Mesothelial cell of epicardium (in vitro differentiated cells): Measurements from ENCODE around the gene STK32A. TPM values are rescaled to one million over a fixed set of nuclear protein-coding genes. Genes with fewer than 3 reads are reported as not detected.

Source experiments
- DNase-seq, 2 experiments: peaks; one replicate each; pipeline ENCODE4 v3.0.0; 2021; ENCODE audit warnings: low spot score in 2 of 2; ENCODE audit not compliant: unreplicated experiment in 2 of 2
- H3K27ac Mint-ChIP-seq: 2 replicates; pipeline ENCODE4 v1.8.0; 2021; ENCODE audit warnings: mixed read lengths
- H3K27me3 Mint-ChIP-seq: 2 replicates; pipeline ENCODE4 v1.8.0; 2021; ENCODE audit warnings: low read depth, mixed read lengths
- H3K36me3 Mint-ChIP-seq: 2 replicates; pipeline ENCODE4 v1.8.0; 2021; ENCODE audit warnings: mixed read lengths
- H3K4me1 Mint-ChIP-seq: 2 replicates; pipeline ENCODE4 v1.8.0; 2021; ENCODE audit warnings: mixed read lengths
- H3K4me3 Mint-ChIP-seq: 2 replicates; pipeline ENCODE4 v1.8.0; 2021; ENCODE audit warnings: mild to moderate bottlenecking, moderate library complexity, mixed read lengths
- H3K9me3 Mint-ChIP-seq: 2 replicates; pipeline ENCODE4 v1.8.0; 2021; ENCODE audit warnings: mixed read lengths
- CTCF ChIP-seq: fragments of 200-600 bp; sonication (generic); IDR thresholded peaks from one replicate; pipeline ENCODE4 v1.5.0; 2021; ENCODE audit warnings: antibody characterized with exemption; ENCODE audit not compliant: unreplicated experiment
- total RNA-seq: library from RNA; stranded (reverse); gene quantifications from 3 replicates; pipeline ENCODE4 v1.2.1, GENCODE V29; 2021

The STK32A gene
- total RNA-seq, 1 donor from 2014 or later, result 3.5 TPM

- Mint-ChIP-seq H3K36me3 (no peaks in the 10 kb centered on the region), H3K27ac (no peak overlapping the region), H3K4me3 (no peak overlapping the region), H3K4me1 (peaks cover 7% of the 10 kb centered on the region), H3K27me3 (no peaks in the 10 kb centered on the region), H3K9me3 (peaks cover 9% of the 10 kb centered on the region)
- no peak for DNase-seq
- TF ChIP-seq CTCF, result no peak
These were observed 41.7 kb downstream of the STK32A start for GRCh38 chr5:147276497-147276896.

- H3K4me1 Mint-ChIP-seq, result no peaks in the 10 kb centered on the region
- peaks cover 1% of the 10 kb centered on the region for H3K27me3 Mint-ChIP-seq
- no peak overlapping the region for H3K27ac Mint-ChIP-seq
- no peaks in the 10 kb centered on the region for H3K36me3 Mint-ChIP-seq
- no peak for TF ChIP-seq CTCF
- DNase-seq, result no peak
- H3K4me3 Mint-ChIP-seq, result no peak overlapping the region
- peaks cover 42% of the 10 kb centered on the region for H3K9me3 Mint-ChIP-seq
These were observed 51.5 kb downstream of the STK32A start for GRCh38 chr5:147286296-147286695.

- H3K27ac Mint-ChIP-seq, result no peak overlapping the region
- no peaks in the 10 kb centered on the region for H3K4me1 Mint-ChIP-seq
- H3K36me3 Mint-ChIP-seq, result peaks cover 2% of the 10 kb centered on the region
- no peak for TF ChIP-seq CTCF
- no peak for DNase-seq
- H3K4me3 Mint-ChIP-seq, result no peak overlapping the region
- H3K27me3 Mint-ChIP-seq, result peaks cover 1% of the 10 kb centered on the region
- H3K9me3 Mint-ChIP-seq, result peaks cover 42% of the 10 kb centered on the region
These were observed 52.3 kb downstream of the STK32A start for GRCh38 chr5:147287110-147287509.

- Mint-ChIP-seq H3K27ac (no peak overlapping the region), H3K9me3 (peaks cover 17% of the 10 kb centered on the region), H3K27me3 (no peaks in the 10 kb centered on the region), H3K4me3 (no peak overlapping the region), H3K36me3 (peaks cover 4% of the 10 kb centered on the region), H3K4me1 (no peaks in the 10 kb centered on the region)
- DNase-seq, result no peak
- no peak for TF ChIP-seq CTCF
These were observed 55.4 kb downstream of the STK32A start for GRCh38 chr5:147290261-147290660.

GRCh38 chr5:147303251-147303650 is 68.4 kb downstream of the STK32A start:
- Mint-ChIP-seq H3K4me1 (peaks cover 2% of the 10 kb centered on the region), H3K36me3 (no peaks in the 10 kb centered on the region), H3K9me3 (peaks cover 5% of the 10 kb centered on the region), H3K27ac (no peak overlapping the region), H3K4me3 (no peak overlapping the region), H3K27me3 (no peaks in the 10 kb centered on the region)
- no peak for DNase-seq
- TF ChIP-seq CTCF, result no peak

- TF ChIP-seq CTCF, result no peak
- H3K4me1 Mint-ChIP-seq, result peaks cover 2% of the 10 kb centered on the region
- peaks cover 5% of the 10 kb centered on the region for H3K9me3 Mint-ChIP-seq
- no peaks in the 10 kb centered on the region for H3K36me3 Mint-ChIP-seq
- no peak for DNase-seq
- H3K27me3 Mint-ChIP-seq, result no peaks in the 10 kb centered on the region
- no peak overlapping the region for H3K27ac Mint-ChIP-seq
- no peak overlapping the region for H3K4me3 Mint-ChIP-seq
These were observed 69.2 kb downstream of the STK32A start for GRCh38 chr5:147303976-147304375.
